GM21825 (cell line): Measurements from ENCODE around the gene ENTHD1.

ENCODE experiments used
- ATAC-seq: cut with Tn5 transposase; IDR thresholded peaks from one replicate; pipeline ENCODE4 v1.9.1; 2021; ENCODE audit warnings: mild to moderate bottlenecking, moderate library complexity; ENCODE audit not compliant: unreplicated experiment

Gene ENTHD1

GRCh38 chr22:39893526-39893925 lies at the start of gene ENTHD1:
Gene ENTHD1 (minus strand): TSS chr22:39893760. CDS start chr22:39887748, 6,012 bp downstream.
- ATAC-seq = no peak

- no peak for ATAC-seq
Measured at GRCh38 chr22:39943337-39943736, 49.8 kb upstream of the ENTHD1 start.

GRCh38 chr22:39942439-39943230 lies 49.1 kb upstream of the ENTHD1 start:
- no peak for ATAC-seq

- ATAC-seq = no peak
Measured at GRCh38 chr22:39941601-39942000, 48.0 kb upstream of the ENTHD1 start.

- no peak for ATAC-seq
Measured at GRCh38 chr22:39940757-39941305, 47.3 kb upstream of the ENTHD1 start.

GRCh38 chr22:39939830-39940229 lies 46.3 kb upstream of the ENTHD1 start:
- ATAC-seq = no peak

- ATAC-seq = no peak
Measured at GRCh38 chr22:39938509-39939111, 45.0 kb upstream of the ENTHD1 start.

- ATAC-seq = no peak
Measured at GRCh38 chr22:39937906-39938305, 44.3 kb upstream of the ENTHD1 start.

GRCh38 chr22:39936523-39937145 lies 43.1 kb upstream of the ENTHD1 start:
- ATAC-seq = no peak

- ATAC-seq = no peak
Measured at GRCh38 chr22:39935612-39936011, 42.1 kb upstream of the ENTHD1 start.

GRCh38 chr22:39935116-39935515 lies 41.6 kb upstream of the ENTHD1 start:
- no peak for ATAC-seq

- no peak for ATAC-seq
Measured at GRCh38 chr22:39933741-39934140, 40.2 kb upstream of the ENTHD1 start.

- no peak for ATAC-seq
Measured at GRCh38 chr22:39932918-39933649, 39.5 kb upstream of the ENTHD1 start.

GRCh38 chr22:39932166-39932565 lies 38.6 kb upstream of the ENTHD1 start:
- no peak for ATAC-seq

GRCh38 chr22:39931251-39931650 lies 37.7 kb upstream of the ENTHD1 start:
- ATAC-seq = no peak

- no peak for ATAC-seq
Measured at GRCh38 chr22:39928536-39929520, 35.3 kb upstream of the ENTHD1 start.

- no peak for ATAC-seq
Measured at GRCh38 chr22:39927544-39927943, 34.0 kb upstream of the ENTHD1 start.

- no peak for ATAC-seq
Measured at GRCh38 chr22:39926753-39927152, 33.2 kb upstream of the ENTHD1 start.

- ATAC-seq = no peak
Measured at GRCh38 chr22:39925909-39926679, 32.5 kb upstream of the ENTHD1 start.
